GM18951 (cell line): ENCODE data around the gene GPD2.
"Not testable (repeated sequence)": the region's sequence is repeated elsewhere in the genome, so short reads cannot be mapped to it uniquely, and the experiment has no call there.

Source experiments
- POLR2A ChIP-seq: IDR thresholded peaks from 4 replicates; pipeline ENCODE4 v1.6.1; 2011; ENCODE audit warnings: mild to moderate bottlenecking; ENCODE audit not compliant: insufficient read length, insufficient read depth; ENCODE audit errors: extremely low read depth
- in situ Hi-C: fragments of 300-500 bp; cut with MboI; formaldehyde crosslinking; loops from one replicate; pipeline ENCODE4 v1.12.0; 2022; ENCODE audit warnings: low sequenced_read_pairs, mixed read lengths, inconsistent platforms; ENCODE audit not compliant: unreplicated experiment

Gene GPD2

DNA sequence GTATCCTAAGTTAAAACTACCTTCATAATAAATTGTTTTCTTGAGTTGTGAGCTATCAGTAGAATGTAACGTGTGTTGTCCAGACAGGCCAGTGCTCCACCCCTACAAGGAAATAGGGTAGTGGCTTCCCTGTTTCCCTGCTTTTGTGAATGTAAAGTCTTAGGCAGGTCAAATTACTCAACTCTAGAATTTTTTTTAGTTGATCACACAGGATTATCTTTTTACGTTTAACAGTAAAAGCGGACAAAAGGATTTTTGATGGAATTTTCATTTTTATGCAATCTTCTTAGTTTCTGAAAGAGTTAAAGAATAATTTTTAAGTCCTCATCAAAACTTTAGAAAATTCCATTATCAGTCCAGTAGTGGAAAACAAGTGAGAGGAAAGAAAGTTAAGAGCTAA lies 38.2 kb downstream of the GPD2 start:
- in situ Hi-C loops = no loop called here
- TF ChIP-seq POLR2A = no peak

- in situ Hi-C loops = no loop called here
- TF ChIP-seq POLR2A = no peak
Measured at GRCh38 chr2:156476021-156476849, 40.1 kb downstream of the GPD2 start.

DNA sequence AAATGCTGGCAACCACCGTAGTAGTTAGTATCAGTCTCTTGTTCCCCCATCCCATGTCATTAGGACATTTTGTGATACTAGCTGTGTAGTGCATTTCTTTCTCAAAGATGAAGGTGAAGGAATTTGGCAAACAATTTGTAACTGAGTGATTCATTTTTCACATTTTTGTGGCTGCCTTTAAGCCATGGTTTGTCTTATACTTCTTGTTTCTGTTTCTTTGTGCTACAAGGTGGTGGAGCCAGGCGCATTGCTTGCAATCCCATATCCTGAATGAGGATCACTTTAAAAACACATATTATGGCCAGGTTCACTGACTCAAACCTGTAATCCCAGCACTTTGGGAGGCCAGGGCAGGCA lies 40.6 kb downstream of the GPD2 start:
- in situ Hi-C loops = no loop called here
- TF ChIP-seq POLR2A = no peak

GRCh38 chr2:156480376-156480775 lies 44.2 kb downstream of the GPD2 start:
- no peak for TF ChIP-seq POLR2A
- in situ Hi-C loops = no loop called here

DNA sequence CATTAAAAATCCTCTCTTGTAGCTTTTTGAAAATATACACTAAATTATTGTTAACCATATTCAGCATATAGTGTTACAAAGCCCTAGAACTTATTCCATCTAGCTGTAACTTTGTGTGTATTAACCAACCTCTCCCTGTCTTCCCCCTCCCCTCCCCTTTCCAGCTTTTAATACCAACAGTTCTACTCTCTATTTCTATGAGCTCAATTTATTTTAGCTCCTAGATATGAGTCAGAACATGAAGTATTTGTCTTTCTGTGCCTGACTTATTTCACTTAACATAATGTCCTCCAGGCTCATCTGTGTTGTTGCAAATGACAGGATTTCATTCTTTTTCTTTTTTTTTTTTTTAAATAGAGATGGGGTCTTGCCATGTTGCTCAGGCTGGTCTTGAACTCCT lies 45.1 kb downstream of the GPD2 start:
- in situ Hi-C loops = no loop called here

DNA sequence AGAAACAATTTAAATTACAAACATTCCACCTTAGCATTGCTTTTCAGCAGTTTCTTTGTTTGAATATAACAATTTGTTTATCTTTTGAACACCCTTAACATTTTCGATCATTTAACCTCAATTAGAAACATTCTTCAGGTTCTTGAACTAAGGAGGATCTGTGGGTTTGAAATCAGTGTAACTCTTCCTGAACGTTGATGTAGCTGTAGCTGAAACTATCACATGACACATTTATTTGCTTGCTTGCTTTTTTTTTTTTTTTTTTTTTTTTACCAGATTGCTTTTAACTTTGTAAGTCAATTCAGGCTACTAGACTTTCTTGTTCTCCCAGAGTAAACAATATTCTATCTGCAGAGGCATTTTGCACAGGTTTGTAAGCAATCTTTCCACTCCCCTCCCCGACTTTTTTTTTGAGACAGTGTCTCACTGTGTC lies 47.6 kb downstream of the GPD2 start:
- TF ChIP-seq POLR2A = no peak

More for the DNA sequence above, 45.1 kb downstream of the GPD2 start:
- TF ChIP-seq POLR2A = no peak

GRCh38 chr2:156486147-156486546 lies 50.0 kb downstream of the GPD2 start:
- TF ChIP-seq POLR2A = no peak
- in situ Hi-C loops = no loop called here

More for the DNA sequence above, 47.6 kb downstream of the GPD2 start:
- in situ Hi-C loops = no loop called here

DNA sequence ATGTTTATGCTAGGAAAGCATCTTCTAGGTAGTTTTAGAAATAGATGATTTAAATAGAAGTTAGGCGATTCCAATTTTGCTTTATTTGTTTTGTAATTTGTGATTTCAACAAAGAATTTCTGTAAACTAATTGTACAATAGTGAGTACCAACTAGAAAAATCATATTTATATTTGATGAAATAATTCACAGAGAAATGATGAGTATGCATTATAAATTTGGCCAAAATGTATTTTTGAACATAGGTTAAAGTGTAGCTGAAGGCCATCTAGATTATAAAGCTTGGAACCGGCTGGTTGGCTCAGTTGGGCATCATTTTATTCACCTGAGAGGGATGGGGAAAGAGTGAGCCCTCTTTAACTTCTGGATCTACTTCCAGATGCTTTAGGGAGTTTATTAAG lies 50.4 kb downstream of the GPD2 start:
- TF ChIP-seq POLR2A = no peak
- in situ Hi-C loops = no loop called here

DNA sequence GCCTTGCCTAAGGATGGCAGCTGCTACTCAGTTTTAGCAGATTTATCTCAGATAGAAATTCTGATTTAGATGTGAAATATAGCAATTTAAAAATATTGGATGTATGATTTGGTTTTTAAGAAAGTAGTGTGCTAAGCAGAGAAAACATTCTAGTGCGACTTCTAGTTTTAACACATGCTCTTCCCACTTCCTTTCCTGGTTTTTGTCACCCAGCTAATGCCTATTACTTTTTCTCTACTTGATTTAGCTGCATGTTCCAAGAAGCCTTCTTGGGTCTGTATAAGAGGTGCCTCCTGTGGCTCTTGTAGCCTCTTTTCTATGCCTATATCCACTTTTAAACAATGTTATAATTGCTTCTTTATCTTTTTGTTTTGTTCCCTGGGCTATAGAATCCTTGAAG lies 53.0 kb downstream of the GPD2 start:
- in situ Hi-C loops = no loop called here
- TF ChIP-seq POLR2A = no peak

DNA sequence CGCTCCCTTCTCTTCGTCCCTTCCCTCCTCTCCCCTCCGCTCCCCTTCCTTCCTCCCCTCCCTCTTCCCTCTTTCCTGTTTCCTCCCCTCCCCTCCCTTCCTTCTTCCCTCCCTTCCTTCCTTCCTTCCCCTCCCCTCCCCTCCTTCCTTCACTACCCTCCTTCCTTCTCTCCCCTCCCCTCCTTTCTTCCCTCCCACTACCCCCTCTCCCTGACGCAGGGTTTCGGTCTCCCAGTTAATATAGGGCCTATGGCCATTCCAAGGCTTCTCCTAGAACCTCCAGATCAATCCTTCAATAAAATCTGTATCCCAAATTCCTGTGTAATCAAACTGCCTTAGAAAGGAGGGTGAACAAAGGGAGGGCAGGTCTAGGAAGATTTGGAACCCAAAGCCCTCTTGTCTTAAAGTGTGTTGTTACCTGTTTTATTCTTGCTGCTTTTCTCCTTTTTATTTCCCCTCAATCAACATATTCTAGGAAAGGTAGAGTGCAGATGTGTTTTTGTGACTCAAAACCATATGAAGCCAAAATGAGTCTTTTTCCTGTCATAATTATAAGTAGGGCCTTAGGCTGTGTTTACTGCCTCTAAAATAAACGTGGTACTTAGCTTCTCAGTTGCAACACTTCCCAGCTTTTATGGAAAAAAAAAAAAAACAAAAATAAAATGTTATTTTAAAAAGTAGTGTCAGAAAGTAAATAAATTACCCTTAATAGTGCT lies 53.7 kb downstream of the GPD2 start:
- in situ Hi-C loops = no loop called here
- no peak for TF ChIP-seq POLR2A

GRCh38 chr2:156490466-156490840 lies 54.3 kb downstream of the GPD2 start:
- no peak for TF ChIP-seq POLR2A
- in situ Hi-C loops = no loop called here

DNA sequence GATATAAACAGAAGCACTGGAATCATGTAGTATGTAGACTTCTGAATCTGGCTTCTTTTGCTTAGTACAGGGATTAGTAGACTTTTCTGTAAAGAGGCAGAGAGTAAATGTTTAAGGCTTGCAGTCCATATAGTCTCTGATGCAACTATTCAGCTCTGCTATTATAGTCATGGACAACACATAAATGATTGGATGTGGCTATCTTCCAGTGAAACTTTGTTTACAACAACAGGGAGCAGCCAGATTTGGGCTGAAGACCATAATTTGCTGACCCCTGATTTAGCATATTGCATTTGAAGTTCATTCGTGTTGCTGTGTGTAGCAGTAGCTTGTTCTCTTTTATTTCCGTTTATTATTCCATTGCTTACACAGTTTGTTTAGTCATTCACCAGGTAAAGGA lies 55.0 kb downstream of the GPD2 start:
- TF ChIP-seq POLR2A = no peak
- in situ Hi-C loops = no loop called here

DNA sequence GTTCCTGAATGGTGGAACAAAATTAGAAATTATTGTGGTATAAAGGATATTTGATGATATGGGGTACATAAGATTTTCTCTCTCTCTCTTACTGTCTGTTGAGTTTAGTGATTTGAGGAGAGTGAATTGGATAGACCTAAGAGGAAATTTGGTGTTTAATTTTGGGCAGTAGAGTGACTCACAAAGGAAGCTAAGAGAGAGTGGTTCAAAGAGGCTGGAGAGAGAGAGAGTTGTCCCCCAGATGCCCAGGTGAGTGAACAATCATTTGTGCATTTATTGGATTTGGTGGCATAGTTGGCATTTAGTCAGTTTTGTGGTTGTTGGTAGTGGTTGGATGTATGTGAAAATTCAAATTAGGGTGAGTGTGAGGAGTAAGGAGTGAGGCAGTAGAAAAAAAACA lies 56.8 kb downstream of the GPD2 start:
- in situ Hi-C loops = no loop called here
- TF ChIP-seq POLR2A = no peak

GRCh38 chr2:156495998-156496397 lies 59.8 kb downstream of the GPD2 start:
- in situ Hi-C loops = not testable (repeated sequence)
